Natural killer cell (primary cell): Measurements from ENCODE around the gene FOXQ1. TPM values are rescaled to one million over a fixed set of nuclear protein-coding genes. Genes with fewer than 3 reads are reported as not detected.

ENCODE experiments used
- ATAC-seq, 3 donors: fragments of 150-1000 bp in 2 of 3; fragments of 200-7000 bp in 1 of 3; cut with Tn5 transposase; 1 replicate in 1 of 3; 2 replicates in 2 of 3; pipeline ENCODE4 v1.10.0; 2021; ENCODE audit warnings: mild to moderate bottlenecking in 2 of 3, moderate library complexity in 2 of 3
- DNase-seq, 2 donors: peaks; one replicate each; pipeline versions ENCODE4 v3.0.0 to v3.0.0-alpha.2; 2013 to 2021; ENCODE audit warnings: mixed read lengths in 1 of 2
- H3K27ac ChIP-seq: one replicate; pipeline ENCODE4 v1.5.1; 2013; ENCODE audit warnings: mild to moderate bottlenecking, low read length
- H3K27me3 ChIP-seq: one replicate; pipeline ENCODE4 v1.6.1; 2013; ENCODE audit warnings: low read length; ENCODE audit not compliant: control insufficient read depth, insufficient read depth
- H3K36me3 ChIP-seq: one replicate; pipeline ENCODE4 v1.6.1; 2013; ENCODE audit warnings: low read length; ENCODE audit not compliant: control insufficient read depth, insufficient read depth
- H3K4me1 ChIP-seq: one replicate; pipeline ENCODE4 v1.6.1; 2013; ENCODE audit warnings: low read length; ENCODE audit not compliant: control insufficient read depth, insufficient read depth
- H3K4me3 ChIP-seq: one replicate; pipeline ENCODE4 v1.5.1; 2013; ENCODE audit warnings: low read length
- H3K9me3 ChIP-seq: one replicate; pipeline ENCODE4 v1.6.1; 2013; ENCODE audit warnings: low read length; ENCODE audit not compliant: control insufficient read depth, insufficient read depth
- H3K27ac Mint-ChIP-seq, 2 donors: one replicate each; pipeline ENCODE4 v1.8.0; 2022; ENCODE audit warnings: mild to moderate bottlenecking in 2 of 2, mixed read lengths in 2 of 2, moderate library complexity in 1 of 2
- H3K27me3 Mint-ChIP-seq, 2 donors: one replicate each; pipeline ENCODE4 v1.8.0; 2022; ENCODE audit warnings: low read depth in 2 of 2, mixed read lengths in 2 of 2
- H3K36me3 Mint-ChIP-seq: one replicate; pipeline ENCODE4 v1.8.0; 2022; ENCODE audit warnings: mixed read lengths
- H3K4me1 Mint-ChIP-seq, 2 donors: one replicate each; pipeline ENCODE4 v1.8.0; 2022; ENCODE audit warnings: mixed read lengths in 2 of 2
- H3K4me3 Mint-ChIP-seq: one replicate; pipeline ENCODE4 v1.8.0; 2022; ENCODE audit warnings: mild to moderate bottlenecking, moderate library complexity, mixed read lengths
- H3K9me3 Mint-ChIP-seq, 2 donors: one replicate each; pipeline ENCODE4 v1.8.0; 2022; ENCODE audit warnings: mixed read lengths in 2 of 2
- CTCF ChIP-seq: fragments of 200-600 bp; IDR thresholded peaks from one replicate; pipeline ENCODE4 v1.8.0; 2022; ENCODE audit warnings: antibody characterized with exemption
- WGBS: methylation state at CpG from one replicate; pipeline ENCODE4 v1.1.7; 2013; ENCODE audit warnings: missing lambda C conversion rate; ENCODE audit not compliant: insufficient coverage; 5-methylcytosine and 5-hydroxymethylcytosine counted together
- intact Hi-C: fragments of 100-400 bp; cut with micrococcal nuclease; formaldehyde crosslinking; loops from one replicate; pipeline ENCODE4 v1.14.2; 2022
- total RNA-seq, 4 donors: library from RNA; stranded (reverse); fragments of 120-200 nt in 1 of 4; gene quantifications; one replicate each; pipeline versions ENCODE4 v1.2.3 to v1.2.4, GENCODE V29; 2013 to 2022

The FOXQ1 gene
- total RNA-seq, 3 donors from 2014 or later (not counting 1 experiment from before 2014, with no cell fraction given), result not detected

- H3K4me1 ChIP-seq, result no peaks in the 10 kb centered on the region
- peaks cover 4% of the 10 kb centered on the region for H3K9me3 ChIP-seq
- H3K27ac ChIP-seq, result no peak overlapping the region
- Mint-ChIP-seq H3K9me3 (no peaks in the 10 kb centered on the region), H3K4me3 (no peak overlapping the region), H3K36me3 (no peaks in the 10 kb centered on the region), H3K27me3 (peaks cover 36 to 43% of the 10 kb centered on the region in 2 donors), H3K27ac (no peak overlapping the region), H3K4me1 (no peaks in the 10 kb centered on the region)
- intact Hi-C loops, result no loop called here
- DNase-seq (no peak), ATAC-seq (no peak)
- no peak overlapping the region for H3K4me3 ChIP-seq
- no peaks in the 10 kb centered on the region for H3K36me3 ChIP-seq
- no peak for TF ChIP-seq CTCF
- peaks cover 2% of the 10 kb centered on the region for H3K27me3 ChIP-seq
- WGBS, result 42% methylated on average over 11 of the region's 11 CpGs
Observed at GRCh38 chr6:1326535-1327121, 14.7 kb downstream of the FOXQ1 start.

- H3K4me3 ChIP-seq, result no peak overlapping the region
- peaks cover 2% of the 10 kb centered on the region for H3K27me3 ChIP-seq
- peaks cover 33 to 40% of the 10 kb centered on the region in 2 donors for H3K27me3 Mint-ChIP-seq
- no peaks in the 10 kb centered on the region for H3K9me3 Mint-ChIP-seq
- WGBS, result 94% methylated on average over 8 of the region's 8 CpGs
- peaks cover 4% of the 10 kb centered on the region for H3K9me3 ChIP-seq
- no peak for ATAC-seq
- no peaks in the 10 kb centered on the region for H3K4me1 Mint-ChIP-seq
- no peak for DNase-seq
- H3K27ac ChIP-seq, result no peak overlapping the region
- intact Hi-C loops, result no loop called here
- no peaks in the 10 kb centered on the region for H3K4me1 ChIP-seq
- no peak overlapping the region for H3K27ac Mint-ChIP-seq
- TF ChIP-seq CTCF, result no peak
- no peaks in the 10 kb centered on the region for H3K36me3 ChIP-seq
- H3K4me3 Mint-ChIP-seq, result no peak overlapping the region
- H3K36me3 Mint-ChIP-seq, result no peaks in the 10 kb centered on the region
Observed at GRCh38 chr6:1327630-1328029, 15.7 kb downstream of the FOXQ1 start.

DNA sequence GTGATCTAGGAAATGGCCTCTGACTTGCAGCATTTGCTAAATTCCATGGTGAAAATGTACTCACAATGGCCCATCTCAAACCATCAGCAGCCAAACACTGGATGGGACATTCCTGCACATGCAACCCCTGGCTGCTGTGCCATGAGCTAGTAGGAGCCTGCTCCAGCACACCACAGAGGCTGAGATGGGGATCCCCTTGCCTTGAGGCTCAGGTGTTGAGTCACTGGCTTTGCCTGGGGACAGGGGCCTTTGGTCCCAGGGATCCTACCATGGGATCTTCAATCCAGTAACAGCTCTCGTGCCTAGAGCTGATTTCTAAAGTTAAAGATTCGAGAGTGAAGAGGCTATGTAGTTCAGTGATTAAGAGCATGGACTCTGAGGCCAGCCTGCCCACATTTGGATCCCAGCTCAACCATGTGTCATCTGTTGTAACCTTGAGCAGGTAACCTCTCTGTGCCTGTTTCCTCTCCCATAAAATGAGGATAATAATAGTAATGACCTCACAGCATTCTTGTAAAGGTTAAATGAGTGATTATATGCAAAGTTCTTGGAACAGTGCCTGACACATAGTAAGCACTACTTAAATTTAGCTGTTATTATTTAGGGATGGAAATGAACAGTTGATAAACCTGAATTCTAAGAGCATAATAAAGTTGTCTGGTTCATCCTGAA lies 16.4 kb downstream of the FOXQ1 start:
- ATAC-seq (no peak), DNase-seq (no peak)
- no peak for TF ChIP-seq CTCF
- intact Hi-C loops, result no loop called here
- no peak overlapping the region for H3K27ac Mint-ChIP-seq
- no peak overlapping the region for H3K4me3 Mint-ChIP-seq
- Histone ChIP-seq H3K27me3 (peaks cover 2% of the 10 kb centered on the region), H3K4me1 (no peaks in the 10 kb centered on the region), H3K27ac (no peak overlapping the region), H3K4me3 (no peak overlapping the region), H3K36me3 (no peaks in the 10 kb centered on the region), H3K9me3 (peaks cover 4% of the 10 kb centered on the region)
- H3K36me3 Mint-ChIP-seq, result no peaks in the 10 kb centered on the region
- WGBS, result 54% methylated on average over 2 of the region's 2 CpGs
- H3K27me3 Mint-ChIP-seq, result peaks cover 34 to 39% of the 10 kb centered on the region in 2 donors
- H3K9me3 Mint-ChIP-seq, result no peaks in the 10 kb centered on the region
- no peaks in the 10 kb centered on the region for H3K4me1 Mint-ChIP-seq

DNA sequence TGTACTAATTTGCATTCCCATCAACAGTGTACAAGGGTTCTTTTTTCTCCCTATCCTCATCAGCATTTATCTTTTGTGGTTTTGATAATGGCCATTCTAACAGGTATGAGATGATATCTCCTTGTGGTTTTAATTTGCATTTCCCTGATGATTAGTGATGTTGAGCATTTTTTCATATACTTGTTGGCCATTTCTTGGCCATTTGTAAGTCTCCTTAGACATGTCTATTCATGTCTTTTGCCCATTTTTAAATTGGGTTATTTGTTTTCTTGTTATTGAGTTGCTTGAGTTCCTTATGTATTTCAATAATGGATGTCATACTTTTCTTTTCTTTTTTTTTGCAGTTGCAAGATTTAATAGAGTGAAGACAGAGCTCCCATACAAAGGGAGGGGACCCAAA lies 17.8 kb downstream of the FOXQ1 start:
- H3K4me3 ChIP-seq, result no peak overlapping the region
- Mint-ChIP-seq H3K36me3 (no peaks in the 10 kb centered on the region), H3K27ac (no peak overlapping the region), H3K4me1 (no peaks in the 10 kb centered on the region), H3K4me3 (no peak overlapping the region), H3K9me3 (no peaks in the 10 kb centered on the region), H3K27me3 (peaks cover 27 to 49% of the 10 kb centered on the region in 2 donors)
- intact Hi-C loops, result no loop called here
- no peak overlapping the region for H3K27ac ChIP-seq
- peaks cover 4% of the 10 kb centered on the region for H3K9me3 ChIP-seq
- H3K27me3 ChIP-seq, result peaks cover 2% of the 10 kb centered on the region
- no peak for TF ChIP-seq CTCF
- H3K4me1 ChIP-seq, result no peaks in the 10 kb centered on the region
- H3K36me3 ChIP-seq, result no peaks in the 10 kb centered on the region
- no peak for DNase-seq
- ATAC-seq, result no peak
